NK-92 (cell line): ENCODE measurements around the gene SIPA1.

ENCODE experiments used
- DNase-seq: peaks from one replicate; lab custom pipeline; 2025; ENCODE audit not compliant: unreplicated experiment; lab: John Stamatoyannopoulos, UW

SIPA1 gene

DNA sequence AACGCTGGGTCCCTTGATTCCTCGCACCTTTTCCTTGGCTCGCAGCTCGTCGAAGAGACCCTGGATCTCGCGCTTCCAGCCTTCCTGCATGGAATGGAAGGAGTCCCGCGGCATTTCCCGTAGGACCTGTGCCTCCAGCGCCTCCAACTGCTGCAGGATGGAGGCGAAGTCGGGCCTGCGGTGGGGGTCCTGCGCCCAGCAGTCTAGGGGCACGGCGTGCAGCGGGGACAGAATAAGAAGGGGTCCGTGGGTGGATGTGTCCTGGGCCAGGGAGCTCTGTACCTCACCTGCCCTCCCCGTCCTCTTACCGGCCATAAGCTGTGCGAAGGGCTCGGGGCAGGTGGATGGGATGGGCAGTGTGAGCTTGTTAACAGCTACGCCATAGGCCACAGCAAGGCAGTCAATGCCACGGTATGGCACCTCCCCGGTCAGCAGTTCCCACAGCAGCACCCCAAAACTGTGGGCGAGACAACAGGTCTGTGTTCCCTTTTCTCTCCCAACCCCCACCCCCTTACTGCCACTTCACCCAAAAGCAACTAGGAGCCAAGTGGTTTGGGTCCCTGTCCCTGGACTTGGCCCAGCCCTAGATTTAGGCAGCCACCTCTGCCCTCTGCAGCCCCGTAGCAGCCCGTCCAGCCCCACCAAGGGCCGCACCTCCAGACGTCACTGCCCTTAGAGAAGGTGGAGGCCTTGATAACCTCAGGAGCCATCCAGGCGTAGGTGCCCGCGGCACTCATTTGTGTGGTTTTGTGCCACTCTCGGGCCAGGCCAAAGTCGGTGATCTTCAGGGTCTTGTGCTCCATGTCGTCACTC, 30.1 kb upstream of the SIPA1 start:
- DNase-seq: no peak

DNA sequence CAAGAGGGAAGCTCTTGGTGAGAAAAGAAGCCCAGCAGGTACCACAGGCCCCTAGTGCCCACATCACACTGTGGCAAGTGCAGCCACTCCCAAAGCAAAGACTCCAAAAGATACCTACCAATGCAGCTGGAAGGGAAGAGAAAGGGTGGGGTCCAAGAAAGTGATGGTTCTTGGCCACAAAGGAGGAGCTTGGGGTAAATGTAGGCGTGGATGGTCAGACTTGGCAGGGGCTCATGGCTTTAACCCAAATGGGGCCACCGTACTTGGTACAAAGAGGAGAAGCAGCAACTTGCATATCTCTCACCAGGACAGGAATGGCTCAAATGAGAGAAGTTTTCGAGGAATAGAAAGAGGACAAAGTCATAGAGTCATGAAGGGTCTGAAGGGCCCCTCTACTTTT, 28.7 kb upstream of the SIPA1 start:
- no peak for DNase-seq

DNA sequence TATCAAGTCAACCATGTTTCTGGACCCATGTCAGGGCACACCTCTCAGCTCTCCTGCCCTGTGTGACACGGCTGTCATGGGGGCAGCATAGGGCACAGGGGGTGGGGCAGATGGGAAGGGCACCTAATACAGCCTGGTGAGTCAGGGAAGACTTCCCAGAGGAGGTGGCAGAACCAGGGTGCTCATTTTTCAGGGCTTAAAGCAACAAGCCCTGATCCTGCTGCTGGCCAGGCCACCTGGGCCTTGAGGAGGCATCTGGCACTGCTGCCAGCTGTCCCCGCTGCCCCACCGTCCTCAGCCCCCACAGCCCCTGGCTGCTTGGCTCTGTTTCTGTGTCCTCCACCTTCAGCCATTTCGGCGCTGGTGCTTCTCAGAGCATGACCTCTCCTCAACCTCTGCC, 28.2 kb upstream of the SIPA1 start:
- DNase-seq: no peak

DNA sequence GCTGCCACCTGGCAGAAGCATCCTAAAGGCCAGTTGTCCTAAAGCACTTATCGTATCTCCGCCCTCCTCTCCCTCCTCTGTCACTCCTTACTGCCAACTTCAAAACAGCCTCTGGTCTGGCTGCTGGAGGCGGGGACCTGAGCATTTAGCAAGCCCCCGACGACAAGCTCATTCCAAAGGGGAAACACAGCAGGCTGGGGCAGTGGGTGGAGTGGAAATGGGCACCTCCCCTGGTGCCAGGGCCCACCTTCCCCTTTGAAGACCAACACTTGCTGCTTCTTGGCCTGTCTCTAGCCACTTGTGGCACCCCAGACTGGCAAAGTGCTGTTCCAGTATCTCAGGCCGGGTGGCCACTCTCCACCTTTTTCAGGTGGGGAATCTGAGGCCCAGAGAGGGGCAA, 27.5 kb upstream of the SIPA1 start:
- no peak for DNase-seq

DNA sequence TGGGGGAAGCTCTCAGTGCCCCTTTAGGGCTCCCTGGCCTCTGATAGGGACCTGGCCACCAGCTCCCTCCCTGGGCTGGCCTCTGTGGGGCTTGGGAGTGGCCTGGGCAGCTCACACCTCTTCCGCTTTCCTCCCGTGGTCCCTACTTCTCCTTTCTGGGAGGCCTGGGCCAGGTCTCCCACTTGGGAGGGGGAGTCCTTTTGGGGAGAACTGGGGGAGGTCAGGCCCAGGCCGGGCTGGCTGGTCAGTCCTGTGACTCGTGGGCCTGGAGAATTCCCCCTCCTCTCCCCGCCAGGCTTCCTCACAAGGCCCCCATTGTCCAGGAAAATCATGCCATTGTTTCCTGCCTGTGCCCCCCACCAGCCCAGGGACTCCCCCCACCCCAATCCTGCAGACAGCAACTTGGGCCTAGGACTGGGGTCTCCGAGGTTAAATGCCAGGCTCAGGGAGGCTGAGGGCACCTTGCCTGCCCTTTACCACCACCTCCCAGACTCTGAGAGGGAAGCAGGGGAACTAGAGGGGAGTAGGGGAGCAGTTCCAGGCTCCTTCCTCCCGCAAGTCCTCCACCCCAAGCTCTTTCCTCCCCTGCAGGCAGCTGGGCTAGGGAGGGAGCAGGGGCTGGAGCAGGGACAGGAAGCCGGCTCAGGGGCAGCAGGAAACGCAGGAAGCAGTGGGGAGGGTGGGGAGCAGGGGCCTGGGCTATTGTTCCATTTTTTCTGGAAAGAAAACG, 26.7 kb upstream of the SIPA1 start:
- no peak for DNase-seq

DNA sequence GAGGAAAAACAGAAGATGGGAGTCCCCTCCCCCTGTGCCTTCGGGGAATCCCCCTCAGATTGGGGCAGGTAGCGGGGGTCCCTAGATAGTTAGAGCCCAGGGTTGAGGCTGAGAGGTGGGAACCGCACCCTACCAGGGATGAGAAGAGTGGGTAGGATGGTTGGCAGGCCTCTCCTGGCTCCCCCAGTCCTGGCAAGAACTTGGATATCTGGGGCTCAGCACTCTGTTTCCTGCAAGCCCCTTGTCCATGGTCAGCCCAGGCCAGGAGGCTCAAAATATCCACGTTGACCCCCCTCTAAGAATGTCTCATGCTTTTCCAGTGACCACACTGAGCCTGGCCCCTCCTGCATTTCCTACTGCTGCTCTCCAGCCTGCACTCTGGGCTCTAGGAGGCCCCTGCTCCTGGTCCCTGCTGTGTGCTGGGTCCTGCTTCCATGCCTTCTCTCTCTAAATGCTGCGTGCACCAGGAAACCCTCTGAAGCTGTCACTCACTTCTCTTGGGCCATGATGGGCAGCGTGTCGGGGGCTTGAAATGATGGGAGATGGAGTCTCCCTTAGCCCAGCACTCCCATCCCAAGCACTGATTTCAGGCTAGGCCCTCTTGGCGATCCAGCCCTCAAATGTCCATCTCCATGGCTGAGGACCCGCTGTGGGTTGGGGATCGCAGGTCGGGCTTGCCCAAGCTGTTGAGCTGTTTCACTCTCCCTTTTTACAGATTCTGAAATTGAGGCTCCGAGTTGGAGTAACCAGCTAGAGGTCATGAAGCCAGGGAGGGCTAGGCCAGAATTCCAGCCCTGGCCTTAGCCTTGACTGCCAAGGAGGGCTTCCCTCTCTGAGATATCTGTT, 25.9 kb upstream of the SIPA1 start:
- DNase-seq: no peak

DNA sequence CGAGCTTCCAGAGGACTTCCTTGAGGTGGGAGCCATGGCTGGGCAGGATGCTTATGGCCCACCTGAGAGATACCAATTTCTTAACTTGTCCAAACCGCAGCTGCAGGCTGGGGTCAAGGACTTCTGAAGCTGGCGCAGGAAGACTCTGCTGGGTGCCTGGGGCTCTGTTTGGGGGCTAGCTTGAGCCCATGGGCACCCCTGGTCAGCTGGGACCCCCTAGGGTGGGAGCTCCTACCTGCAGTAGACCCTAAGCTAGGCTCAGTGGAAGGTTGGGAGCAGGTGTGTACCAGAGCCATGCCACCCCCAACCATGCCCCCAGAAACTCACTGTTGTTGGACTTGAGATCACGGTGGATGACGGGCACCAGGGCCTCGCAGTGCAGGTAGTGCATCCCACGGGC, 25.2 kb upstream of the SIPA1 start:
- no peak for DNase-seq

DNA sequence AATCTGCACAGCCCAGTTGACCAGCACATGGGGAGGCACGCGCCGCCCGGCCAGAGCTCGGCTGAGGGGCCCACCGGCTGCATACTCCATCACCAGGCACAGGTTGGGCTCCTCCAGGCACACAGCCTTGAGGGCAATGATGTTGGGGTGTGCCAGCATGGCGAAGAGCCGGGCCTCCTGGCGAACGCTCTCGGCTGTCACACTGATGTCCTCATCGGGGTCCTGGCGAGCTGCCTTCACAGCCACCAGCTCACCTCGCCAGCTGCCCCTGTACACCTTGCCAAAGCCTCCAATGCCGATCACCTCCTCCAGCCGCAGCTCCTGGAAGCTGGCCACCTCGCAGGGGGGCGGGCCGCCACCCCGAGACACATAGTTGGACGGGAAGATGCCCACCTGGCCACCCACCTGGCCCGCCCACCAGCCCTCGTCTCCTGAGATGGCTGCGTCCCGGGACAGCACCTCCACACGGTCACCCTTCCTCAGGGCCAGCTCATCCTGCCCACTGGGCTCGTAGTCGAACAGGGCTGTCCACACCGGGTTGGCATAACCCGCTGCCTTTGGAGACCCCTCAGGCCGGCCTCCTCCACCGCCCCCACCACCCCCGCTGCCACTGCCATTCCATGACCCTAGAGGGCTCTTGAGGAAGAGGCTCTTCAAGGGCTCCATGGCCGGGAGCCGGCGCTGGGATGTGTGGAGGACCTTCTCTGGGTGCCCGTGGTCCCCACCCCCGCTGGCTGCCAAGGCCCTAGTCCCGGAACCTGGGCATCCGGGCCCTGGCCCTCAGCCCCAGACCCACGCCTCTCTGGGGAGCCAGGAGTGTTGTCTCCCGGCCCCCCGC, 24.6 kb upstream of the SIPA1 start:
- DNase-seq: no peak

DNA sequence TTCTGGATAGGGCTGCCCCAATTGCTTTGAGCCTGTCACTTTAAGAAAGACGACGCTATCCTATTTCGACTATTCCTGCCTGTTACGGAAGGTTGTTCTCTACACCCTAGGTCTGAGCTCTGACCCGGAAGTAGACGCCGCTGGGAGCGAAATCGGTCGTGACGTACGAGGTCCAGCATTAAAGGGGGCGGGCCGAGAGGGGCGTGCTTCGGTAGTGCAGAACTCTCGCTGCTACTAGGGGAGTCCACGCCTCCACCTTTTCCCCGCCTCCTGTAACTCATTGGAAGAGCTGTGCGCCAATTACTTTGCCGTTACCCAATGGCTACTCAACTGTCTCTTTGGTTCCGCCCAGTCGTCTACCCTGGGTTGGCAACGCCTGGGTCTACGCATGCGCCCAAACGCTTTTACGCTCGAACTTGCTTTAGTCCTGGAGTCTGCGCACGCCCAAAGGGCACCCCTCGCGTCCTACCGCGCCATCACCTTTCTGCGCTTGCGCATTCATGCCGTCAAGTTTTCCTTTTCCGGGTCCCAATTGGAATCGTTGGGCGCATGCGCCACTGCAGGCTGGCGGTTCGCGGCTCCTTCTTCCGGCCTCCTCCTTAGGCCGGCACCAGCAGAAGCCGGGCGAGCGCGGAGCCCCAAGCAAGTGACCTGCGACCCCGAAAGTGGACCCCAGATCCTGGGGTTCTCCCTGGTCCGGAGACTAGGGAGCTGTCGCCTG, 22.5 kb upstream of the SIPA1 start, which contains the start of gene PCNX3:
TSS of gene PCNX3 (plus strand) at position 548 of the 721 bp plus-strand sequence. CDS start 536 bp downstream, outside the sequence.
- DNase-seq: peak; percentile 99

DNA sequence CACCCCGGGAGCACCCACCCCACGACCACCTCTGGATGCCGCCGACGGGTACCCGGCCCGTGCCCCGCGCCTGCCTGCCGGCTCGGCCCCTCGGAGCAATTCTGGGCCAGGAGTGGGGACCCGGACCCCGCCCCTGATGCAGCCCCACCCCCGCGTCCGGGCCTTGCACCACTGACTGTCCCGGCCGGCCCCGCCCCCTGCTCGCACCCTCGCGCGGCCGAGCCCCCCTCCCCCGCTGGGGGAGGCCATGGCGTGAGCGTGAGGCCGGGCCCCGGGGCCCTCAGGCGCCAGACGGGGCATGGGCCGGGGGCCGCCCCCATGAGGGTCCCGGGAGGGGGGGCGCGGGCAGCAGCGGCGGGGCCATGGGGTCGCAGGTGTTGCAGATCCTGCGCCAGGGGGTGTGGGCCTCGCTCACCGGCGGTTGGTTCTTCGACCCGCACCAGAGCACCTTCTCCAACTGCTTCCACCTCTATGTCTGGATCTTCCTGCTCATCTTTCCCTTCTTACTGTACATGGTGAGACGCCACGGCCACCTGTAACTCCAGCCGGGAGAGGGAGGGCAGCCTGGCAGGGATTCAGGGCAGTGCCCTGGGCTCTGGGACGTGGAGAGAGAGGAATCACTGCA, 21.8 kb upstream of the SIPA1 start:
- DNase-seq: no peak

DNA sequence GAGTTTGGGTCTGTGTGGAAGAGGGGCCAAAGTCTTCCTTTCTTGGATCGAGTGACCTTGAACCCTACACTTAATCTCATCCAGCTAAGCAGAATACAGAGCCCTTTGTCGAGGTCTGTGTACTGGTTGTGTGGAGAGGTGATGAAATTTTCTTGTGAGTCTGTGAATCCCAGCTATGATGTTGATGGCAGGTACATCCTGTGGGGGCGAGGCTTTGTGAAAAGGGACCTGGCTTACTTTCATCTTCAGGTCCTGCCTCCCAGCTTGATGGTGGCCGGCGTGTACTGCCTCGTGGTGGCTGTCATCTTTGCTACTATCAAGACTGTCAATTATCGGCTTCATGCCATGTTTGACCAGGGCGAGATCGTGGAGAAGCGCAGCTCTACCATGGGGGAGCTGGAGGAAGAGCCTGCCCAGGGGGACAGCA, 21.3 kb upstream of the SIPA1 start:
- no peak for DNase-seq

DNA sequence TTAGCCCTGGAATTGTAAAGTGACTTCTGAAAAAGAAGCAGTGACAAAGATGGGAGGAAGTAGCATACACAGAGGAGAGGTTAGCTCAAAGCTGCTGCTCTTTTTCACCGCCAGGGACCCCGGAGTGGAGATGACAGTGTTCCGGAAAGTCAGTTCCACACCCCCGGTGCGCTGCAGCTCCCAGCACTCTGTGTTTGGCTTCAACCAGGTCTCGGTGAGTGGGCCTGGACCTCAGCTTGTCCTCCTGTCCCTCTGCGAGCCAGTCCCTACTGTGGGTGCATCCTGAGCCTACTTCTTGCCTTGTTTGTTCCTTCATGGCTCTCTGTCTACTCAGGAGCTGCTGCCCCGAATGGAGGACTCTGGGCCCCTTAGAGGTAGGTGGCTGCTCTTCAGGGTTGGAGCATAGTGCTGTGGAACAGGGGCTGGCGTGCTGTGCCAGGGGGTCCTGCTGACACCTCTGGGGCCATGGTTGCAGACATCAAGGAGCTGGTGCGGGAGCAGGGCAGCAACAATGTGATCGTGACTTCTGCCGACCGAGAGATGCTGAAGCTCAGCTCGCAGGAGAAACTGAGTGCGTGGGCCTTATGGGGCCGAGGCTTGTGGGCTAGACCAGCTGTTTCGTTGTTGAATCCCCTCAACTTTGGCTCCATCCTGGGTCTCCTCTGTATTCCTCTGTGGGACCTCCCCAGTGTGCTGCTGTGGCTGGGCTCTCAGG, 20.6 kb upstream of the SIPA1 start:
- no peak for DNase-seq

DNA sequence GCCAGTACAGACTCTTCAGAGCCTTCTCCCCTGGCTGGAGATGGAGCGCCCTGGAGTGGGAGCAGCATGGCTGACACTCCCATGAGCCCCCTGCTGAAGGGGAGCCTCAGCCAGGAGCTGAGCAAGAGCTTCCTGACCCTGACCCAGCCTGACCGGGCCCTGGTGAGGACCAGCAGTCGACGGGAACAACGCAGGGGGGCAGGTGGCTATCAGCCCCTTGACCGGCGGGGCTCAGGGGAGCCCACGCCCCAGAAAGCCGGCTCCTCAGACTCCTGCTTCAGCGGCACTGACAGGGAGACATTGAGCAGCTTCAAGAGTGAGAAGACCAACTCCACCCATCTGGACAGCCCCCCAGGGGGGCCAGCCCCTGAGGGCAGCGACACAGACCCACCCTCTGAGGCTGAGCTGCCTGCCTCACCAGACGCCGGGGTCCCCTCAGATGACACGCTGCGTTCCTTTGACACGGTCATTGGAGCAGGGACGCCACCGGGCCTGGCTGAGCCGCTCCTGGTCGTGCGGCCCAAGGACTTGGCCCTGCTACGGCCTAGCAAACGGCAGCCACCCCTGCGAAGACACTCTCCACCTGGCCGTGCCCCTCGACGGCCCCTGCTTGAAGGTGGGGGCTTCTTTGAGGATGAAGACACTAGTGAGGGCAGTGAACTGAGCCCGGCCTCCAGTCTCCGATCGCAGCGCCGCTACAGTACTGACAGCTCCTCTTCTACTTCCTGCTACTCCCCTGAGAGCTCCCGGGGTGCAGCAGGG, 19.7 kb upstream of the SIPA1 start:
- DNase-seq: no peak

DNA sequence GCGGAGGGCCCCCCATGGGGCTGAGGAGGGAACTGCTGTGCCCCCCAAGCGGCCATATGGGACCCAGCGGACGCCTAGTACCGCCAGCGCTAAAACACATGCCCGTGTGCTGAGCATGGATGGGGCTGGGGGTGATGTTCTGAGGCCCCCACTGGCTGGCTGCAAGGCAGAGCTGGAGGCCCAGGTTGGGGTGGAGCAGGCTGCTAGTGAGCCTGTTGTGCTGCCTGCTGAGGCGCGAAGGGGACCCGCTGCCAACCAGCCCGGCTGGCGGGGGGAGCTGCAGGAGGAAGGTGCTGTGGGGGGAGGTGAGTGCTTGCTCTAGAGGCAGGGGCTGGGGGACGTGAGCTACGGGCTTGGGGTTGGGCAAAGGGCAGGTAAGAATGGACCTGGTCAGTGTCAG, 19.1 kb upstream of the SIPA1 start:
- no peak for DNase-seq

DNA sequence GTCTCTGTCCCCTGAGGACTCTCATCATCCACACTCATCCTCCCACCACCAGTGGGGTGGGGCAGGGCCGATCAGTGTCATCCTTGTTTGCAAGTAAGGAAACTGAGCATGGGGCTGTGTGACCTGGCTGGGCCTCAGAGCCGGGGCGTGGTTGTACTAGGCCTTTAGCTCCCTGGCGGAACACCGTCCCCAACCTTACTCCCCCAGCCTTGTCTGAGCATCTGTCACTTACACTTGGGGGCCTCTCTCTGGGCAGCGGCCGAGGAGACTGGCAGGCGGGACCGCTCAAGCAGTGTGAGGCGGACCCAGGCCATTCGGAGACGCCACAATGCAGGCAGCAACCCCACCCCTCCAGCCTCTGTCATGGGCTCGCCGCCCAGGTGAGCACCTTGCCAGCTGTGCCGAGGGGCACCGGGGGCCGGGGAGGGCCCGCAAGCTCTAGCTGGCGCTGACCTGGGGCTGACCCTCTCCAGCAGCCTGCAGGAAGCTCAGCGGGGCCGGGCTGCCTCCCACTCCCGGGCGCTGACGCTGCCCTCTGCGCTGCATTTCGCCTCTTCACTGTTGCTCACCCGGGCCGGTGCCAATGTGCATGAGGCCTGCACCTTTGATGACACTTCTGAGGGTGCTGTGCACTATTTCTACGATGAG, 18.5 kb upstream of the SIPA1 start:
- DNase-seq: no peak

DNA sequence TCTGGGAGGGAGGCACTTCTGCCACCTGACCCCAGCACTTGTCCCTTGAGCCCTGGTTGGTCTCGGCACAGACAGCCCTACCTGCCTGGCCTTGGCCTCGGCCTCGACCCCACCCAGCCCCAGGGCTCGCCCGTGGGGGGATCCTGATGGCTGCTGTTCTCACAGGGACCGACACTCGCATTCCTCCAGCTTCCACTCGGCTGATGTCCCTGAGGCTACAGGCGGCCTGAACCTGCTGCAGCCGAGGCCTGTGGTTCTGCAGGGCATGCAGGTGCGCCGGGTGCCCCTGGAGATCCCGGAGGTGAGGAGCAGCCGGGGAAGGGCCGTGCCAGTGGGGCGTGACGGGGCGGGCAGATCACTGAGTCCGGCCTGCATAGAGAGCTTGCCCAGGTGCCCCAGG, 17.2 kb upstream of the SIPA1 start:
- no peak for DNase-seq

DNA sequence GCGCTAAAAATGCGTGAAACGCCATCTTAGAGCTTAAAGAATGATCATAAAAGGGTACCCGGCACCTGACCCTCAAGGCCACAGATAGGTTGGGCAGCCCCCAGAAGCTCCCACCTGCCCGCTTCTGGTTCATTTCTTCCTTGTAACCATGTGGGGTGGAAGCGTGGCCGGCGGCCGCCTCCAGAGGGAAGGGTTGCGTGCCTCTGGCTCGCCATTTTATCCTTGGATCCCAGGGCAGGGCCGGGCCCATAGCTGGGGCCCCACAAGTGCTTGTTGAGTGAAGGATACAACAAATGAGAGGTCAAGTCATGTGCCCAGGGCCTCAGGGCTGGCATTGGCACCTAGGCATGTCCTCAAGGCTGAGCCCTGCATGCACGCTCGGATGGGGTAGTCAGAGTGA, 16.4 kb upstream of the SIPA1 start:
- no peak for DNase-seq

DNA sequence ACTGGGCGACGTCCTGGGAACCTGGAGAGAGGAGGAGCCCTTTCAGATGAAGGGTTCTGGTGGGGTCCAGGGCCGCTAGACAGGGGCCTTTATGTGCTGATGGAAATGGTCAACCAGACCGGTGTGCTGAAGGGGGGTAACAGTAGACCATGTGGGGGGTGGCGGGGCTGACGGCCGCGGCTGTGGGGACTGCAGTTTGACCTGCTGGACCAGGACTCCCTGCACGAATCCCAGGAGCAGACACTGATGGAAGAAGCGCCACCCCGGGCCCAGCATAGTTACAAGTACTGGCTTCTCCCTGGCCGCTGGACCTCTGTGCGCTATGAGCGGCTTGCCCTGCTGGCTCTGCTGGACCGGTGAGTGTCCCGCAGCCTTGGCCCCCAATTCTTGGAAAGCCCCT, 15.9 kb upstream of the SIPA1 start:
- no peak for DNase-seq
